ENCODE results near the gene PARD3B.

PARD3B gene

DNA sequence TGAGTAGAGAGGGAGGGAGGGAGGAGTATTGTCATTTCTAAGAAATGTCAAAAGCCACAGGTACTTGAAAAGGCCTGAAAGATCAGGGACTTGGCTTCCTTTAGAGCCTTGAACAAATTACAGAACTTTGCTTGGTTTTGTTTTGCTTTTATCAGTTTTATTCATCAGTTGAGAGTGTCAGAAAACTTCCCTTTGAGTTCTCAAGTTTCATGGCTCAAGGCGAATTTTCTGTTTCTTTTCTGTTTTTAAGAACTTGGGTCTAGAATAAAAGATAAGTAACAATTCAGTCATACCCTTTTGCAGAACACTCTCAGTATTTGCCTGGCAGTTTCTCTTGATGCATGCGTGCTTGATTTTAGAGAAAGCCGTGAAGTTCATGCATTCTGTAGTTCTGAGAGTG lies 531.9 kb downstream of the PARD3B start:
- TF ChIP-seq, protein P1, sequence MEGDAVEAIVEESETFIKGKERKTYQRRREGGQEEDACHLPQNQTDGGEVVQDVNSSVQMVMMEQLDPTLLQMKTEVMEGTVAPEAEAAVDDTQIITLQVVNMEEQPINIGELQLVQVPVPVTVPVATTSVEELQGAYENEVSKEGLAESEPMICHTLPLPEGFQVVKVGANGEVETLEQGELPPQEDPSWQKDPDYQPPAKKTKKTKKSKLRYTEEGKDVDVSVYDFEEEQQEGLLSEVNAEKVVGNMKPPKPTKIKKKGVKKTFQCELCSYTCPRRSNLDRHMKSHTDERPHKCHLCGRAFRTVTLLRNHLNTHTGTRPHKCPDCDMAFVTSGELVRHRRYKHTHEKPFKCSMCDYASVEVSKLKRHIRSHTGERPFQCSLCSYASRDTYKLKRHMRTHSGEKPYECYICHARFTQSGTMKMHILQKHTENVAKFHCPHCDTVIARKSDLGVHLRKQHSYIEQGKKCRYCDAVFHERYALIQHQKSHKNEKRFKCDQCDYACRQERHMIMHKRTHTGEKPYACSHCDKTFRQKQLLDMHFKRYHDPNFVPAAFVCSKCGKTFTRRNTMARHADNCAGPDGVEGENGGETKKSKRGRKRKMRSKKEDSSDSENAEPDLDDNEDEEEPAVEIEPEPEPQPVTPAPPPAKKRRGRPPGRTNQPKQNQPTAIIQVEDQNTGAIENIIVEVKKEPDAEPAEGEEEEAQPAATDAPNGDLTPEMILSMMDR (IDR thresholded peaks at IDR 0.05; ENCODE audit: borderline replicate concordance, control extremely low read depth, extremely low read depth, insufficient read depth, missing control alignments), result no peak
- in situ Hi-C loops (cut with MboI; ENCODE audit: low sequenced_read_pairs, unreplicated experiment), result no loop called here
- no peak for DNase-seq (ENCODE audit: low spot score)

DNA sequence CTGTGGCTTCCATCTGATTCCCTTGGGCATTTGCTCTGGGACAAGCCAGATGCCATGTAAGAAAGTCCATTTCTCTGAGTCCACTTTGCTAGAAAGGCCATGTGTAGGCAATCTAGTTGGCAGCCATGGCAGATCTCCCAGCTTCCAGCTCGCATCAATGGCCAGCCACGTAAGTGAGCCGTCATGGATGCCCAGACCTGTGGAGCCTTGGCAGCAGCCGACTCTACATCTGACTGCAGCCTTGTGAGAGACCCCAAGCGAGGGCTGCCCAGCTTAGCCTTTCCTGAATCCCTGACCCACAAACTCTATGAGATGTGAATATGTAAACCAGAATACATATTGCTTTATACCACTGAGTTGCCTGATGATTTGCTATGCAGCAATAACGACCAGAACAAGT lies 533.5 kb downstream of the PARD3B start:
- in situ Hi-C loops (cut with MboI; ENCODE audit: low sequenced_read_pairs, unreplicated experiment), result no loop called here
- TF ChIP-seq, protein P1 (IDR thresholded peaks at IDR 0.05; ENCODE audit: borderline replicate concordance, control extremely low read depth, extremely low read depth, insufficient read depth, missing control alignments), result no peak
- no peak for DNase-seq (ENCODE audit: low spot score)

DNA sequence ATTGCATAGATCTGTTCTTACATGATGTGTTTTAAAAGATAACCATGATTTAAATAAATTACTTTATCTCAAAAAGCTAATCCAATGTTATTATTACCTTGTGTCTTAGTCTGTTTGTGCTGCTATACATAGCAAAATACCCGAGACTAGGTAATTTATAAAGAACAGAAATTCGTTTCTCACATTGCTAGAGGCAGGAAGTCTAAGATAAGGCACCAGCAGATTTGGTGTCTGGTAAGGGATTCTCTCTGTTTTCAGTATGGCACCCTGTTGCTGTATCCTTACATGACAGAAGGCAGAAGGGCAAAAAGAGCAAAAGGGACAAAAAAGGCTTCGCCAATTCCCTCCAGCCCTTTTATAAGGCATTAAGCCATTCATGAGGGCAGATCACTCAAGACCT lies 533.9 kb downstream of the PARD3B start:
- in situ Hi-C loops (cut with MboI; ENCODE audit: low sequenced_read_pairs, unreplicated experiment), result no loop called here
- no peak for DNase-seq (ENCODE audit: low spot score)
- TF ChIP-seq, protein P1 (IDR thresholded peaks at IDR 0.05; ENCODE audit: borderline replicate concordance, control extremely low read depth, extremely low read depth, insufficient read depth, missing control alignments), result no peak

DNA sequence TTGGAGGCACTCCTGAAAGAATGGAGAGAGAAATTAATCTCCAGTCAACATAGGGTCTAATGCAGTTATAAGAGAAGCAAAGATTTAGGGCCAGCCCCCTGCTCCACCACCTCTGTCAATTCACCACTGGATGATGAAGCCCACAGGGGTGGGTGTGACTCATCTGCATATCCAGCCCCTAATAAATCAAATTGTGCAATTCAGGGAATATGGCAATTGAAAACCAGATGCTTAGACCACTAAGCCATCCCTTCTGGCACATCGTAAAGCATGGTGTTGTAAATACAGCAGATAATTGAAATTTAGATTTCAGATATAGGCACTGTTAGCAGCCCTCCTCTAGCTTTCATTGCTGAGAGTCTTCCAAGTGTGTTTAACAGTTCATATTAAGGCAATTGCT lies 541.4 kb downstream of the PARD3B start:
- TF ChIP-seq, protein P1 (IDR thresholded peaks at IDR 0.05; ENCODE audit: borderline replicate concordance, control extremely low read depth, extremely low read depth, insufficient read depth, missing control alignments), result no peak
- DNase-seq (ENCODE audit: low spot score), result no peak
- in situ Hi-C loops (cut with MboI; ENCODE audit: low sequenced_read_pairs, unreplicated experiment), result no loop called here

DNA sequence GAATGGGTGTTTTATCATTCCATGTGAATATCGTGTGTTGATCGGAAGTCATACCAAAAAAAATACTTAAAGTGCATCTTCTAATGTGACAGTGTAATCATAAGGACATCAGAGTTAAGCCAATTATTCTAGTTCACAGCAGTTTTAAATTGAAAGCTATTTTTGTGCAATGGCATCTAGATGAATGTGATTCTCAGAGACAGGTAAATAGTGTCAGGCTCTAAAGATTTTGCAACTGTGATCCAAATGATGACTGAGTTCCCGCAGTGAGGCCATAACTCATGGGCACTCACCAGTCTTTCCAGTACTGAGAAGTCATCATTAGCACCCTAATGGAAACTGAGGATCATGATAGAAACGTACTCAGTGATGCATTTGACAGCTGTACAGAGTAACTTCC lies 542.6 kb downstream of the PARD3B start:
- in situ Hi-C loops (cut with MboI; ENCODE audit: low sequenced_read_pairs, unreplicated experiment), result no loop called here
- no peak for DNase-seq (ENCODE audit: low spot score)
- TF ChIP-seq, protein P1 (IDR thresholded peaks at IDR 0.05; ENCODE audit: borderline replicate concordance, control extremely low read depth, extremely low read depth, insufficient read depth, missing control alignments), result no peak

DNA sequence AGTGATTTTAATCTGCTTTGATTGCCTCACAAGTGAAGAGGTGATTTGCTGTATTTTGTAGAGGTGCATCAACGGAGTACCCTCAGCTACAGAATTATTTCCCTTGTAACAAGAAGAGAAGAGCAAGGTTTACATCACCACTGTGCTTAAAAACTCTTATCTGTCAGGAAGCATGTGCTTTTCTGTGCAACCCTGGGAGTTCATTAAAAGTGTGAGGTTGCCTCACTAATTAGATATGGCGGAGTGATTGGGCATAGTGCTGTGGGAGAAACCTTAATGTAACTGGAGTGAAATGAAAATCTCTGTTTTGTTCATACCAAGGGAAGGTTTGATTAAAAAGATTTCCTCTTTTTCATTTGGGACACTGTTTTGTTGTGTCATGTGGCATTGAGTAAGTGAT lies 544.7 kb downstream of the PARD3B start:
- in situ Hi-C loops (cut with MboI; ENCODE audit: low sequenced_read_pairs, unreplicated experiment), result no loop called here
- TF ChIP-seq, protein P1 (IDR thresholded peaks at IDR 0.05; ENCODE audit: borderline replicate concordance, control extremely low read depth, extremely low read depth, insufficient read depth, missing control alignments), result no peak
- no peak for DNase-seq (ENCODE audit: low spot score)

DNA sequence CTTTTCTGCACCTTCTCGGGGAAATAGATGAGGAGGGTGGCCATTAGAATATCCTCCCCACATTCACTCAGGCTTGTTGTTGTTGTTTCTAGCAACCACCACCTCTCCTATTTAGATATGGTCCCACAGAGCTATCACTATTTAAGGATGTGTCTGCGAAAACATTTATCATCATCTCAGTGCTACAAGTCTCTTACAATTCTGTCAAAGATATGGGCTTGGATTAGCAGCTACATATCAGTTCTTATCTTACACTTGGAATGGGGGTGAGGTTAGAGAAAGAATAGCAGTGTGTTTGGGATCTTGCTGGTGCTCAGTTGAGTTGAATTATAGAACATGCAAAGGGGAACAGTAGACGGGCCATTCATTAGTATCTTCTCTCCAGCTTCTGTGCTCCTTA lies 546.1 kb downstream of the PARD3B start:
- in situ Hi-C loops (cut with MboI; ENCODE audit: low sequenced_read_pairs, unreplicated experiment), result no loop called here

More for the DNA sequence above, 546.1 kb downstream of the PARD3B start:
- DNase-seq (ENCODE audit: low spot score), result no peak
- TF ChIP-seq, protein P1 (IDR thresholded peaks at IDR 0.05; ENCODE audit: borderline replicate concordance, control extremely low read depth, extremely low read depth, insufficient read depth, missing control alignments), result no peak

Data from GM13976 (cell line).